Fibroblast of villous mesenchyme (primary cell): ENCODE measurements around the gene TNPO3. TPM values are rescaled to one million over a fixed set of nuclear protein-coding genes. Genes with fewer than 3 reads are reported as not detected.

Experiments
- DNase-seq: peaks from one replicate; pipeline ENCODE4 v3.0.0-alpha.2; 2010; ENCODE audit warnings: low read depth
- H3K4me3 ChIP-seq: 2 replicates; pipeline ENCODE4 v1.5.1; 2011; ENCODE audit warnings: low read depth, mild to moderate bottlenecking, low read length
- CTCF ChIP-seq: IDR thresholded peaks from 2 replicates; pipeline ENCODE4 v1.5.1; 2012; ENCODE audit warnings: low read depth, mild to moderate bottlenecking, low read length; ENCODE audit not compliant: insufficient read depth
- small RNA-seq: library from RNA; depleted of rRNA; stranded (forward); fragments of <200 nt; gene quantifications from one replicate; pipeline ENCODE3, GENCODE V24; 2012
- total RNA-seq: library from RNA; depleted of rRNA; stranded (reverse); fragments of >200 nt; gene quantifications from 2 replicates; pipeline ENCODE4 v1.2.3, GENCODE V29; 2012

The TNPO3 gene
- total RNA-seq, 1 donor: 60.9 TPM

DNA sequence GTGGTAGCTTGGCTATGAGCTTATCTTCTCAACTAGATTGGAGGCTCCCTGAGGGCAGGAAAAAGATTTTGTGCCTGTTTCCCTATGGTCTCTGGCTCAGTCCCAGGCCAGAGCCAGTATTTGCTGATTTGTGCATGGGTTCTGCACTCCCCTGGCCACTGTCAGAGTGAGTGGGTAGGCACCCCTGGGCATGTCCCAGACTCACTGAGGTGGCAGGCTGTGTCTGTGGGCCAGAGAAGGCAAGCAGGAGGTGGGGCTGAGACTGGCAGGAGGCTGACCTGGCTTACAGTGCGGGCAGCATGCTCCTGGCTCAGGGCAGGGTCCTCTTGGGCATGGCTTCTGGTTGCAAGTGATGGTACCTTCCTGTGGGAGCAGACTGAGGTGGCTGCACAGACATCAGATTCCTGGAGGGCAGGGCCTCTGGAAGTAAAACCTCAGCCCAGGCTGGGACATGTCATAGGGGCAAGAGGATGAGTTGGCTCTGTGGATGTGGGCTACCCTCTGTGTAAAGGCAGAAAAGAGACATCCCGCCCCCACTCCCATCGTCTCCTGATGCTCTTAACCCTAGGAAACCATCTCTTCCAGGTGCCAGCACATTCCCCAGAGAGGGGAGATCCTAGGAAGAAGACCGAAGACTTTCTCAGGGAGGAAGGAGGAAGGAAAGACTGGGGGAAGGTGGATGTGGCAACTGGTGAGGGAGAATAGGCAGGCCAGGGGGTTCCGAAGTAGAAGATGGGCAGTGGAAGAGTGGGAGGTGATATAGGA, 148.7 kb downstream of the TNPO3 start:
- TF ChIP-seq CTCF: no peak
- DNase-seq: no peak

DNA sequence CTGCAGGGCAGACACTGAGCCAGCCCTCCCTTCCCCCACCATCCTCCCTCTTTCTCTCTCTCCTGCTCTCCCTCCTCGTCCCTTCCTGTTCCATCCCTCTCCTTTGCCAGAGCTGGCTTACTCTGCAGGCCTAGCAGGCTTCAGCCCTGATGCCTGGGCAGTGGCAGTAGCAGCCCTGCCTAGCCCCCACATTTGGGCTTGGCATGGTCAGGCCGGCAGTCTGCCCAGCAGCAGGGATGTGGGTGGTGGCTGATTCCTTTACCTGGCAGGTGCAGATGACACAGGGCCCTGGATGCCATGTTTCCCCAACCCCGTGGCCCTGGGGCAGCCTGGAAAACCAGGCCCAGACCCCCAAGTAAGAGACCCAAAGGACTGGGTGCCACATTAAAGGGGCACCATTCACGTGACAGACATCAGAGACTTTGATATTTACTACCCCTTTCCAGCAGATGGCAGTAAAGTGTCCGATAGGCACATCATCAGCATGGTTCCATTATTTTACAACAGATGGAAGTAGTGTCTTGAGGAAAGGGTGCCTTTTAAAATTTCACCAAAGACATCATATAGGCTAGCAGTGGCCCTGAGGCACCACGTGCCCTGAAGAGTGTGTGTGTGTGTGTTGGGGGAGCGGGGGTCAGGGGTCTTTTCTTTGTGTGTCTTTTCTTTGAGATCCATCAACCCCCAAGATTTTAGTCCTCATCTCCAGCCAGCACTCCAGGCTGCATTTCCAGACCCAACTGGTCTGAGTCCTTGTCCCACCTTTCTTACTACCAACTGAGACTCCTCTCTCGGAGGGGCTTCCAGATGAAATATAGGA, 150.3 kb downstream of the TNPO3 start:
- DNase-seq: peak; percentile 63
- no peak overlapping the region for H3K4me3 ChIP-seq
- TF ChIP-seq CTCF: peak; percentile 68

More for the DNA sequence above, 148.7 kb downstream of the TNPO3 start:
- H3K4me3 ChIP-seq: no peak overlapping the region

Small RNA genes lying within 50 kb of the gene (small RNA-seq; reads per million reads assigned to genes)
- gene RN7SL306P: not detected

Other genes starting within 250 kb of the TNPO3 start
- 185 and 202 TPM in 2 replicates for gene FLNC, start 224.7 kb downstream of the TNPO3 start, total RNA-seq
- 73.1 and 82.5 TPM in 2 replicates for gene ATP6V1F, start 192.3 kb downstream of the TNPO3 start, total RNA-seq
- under 0.01 TPM in 1 of 2 replicates, not detected in the other for gene KCP, start 144.4 kb downstream of the TNPO3 start, total RNA-seq
- under 0.01 TPM in 1 of 2 replicates, not detected in the other for gene IRF5, start 117.2 kb downstream of the TNPO3 start, total RNA-seq
- 0.32 and 0.43 TPM in 2 replicates for gene TSPAN33, start 89.6 kb upstream of the TNPO3 start, total RNA-seq
- 1.3 and 2.3 TPM in 2 replicates for gene SMO, start 133.5 kb upstream of the TNPO3 start, total RNA-seq
- gene AHCYL2, start 169.9 kb upstream of the TNPO3 start, total RNA-seq: 6.4 and 8.6 TPM in 2 replicates